Measurements from ENCODE around the gene ZSWIM1. TPM values are rescaled to one million over a fixed set of nuclear protein-coding genes. Genes with fewer than 3 reads are reported as not detected.

Gene ZSWIM1
- total RNA-seq, 2 donors from 2014 or later, result 9.8 to 13.8 TPM

GRCh38 chr20:45886590-45887345 is 5.7 kb downstream of the ZSWIM1 start:
- Histone ChIP-seq H3K27me3 (no peaks in the 10 kb centered on the region), H3K4me1 (peaks cover 0 to 29% of the 10 kb centered on the region in 2 donors), H3K27ac (no peak overlapping the region), H3K36me3 (peaks cover 9% of the 10 kb centered on the region), H3K9me3 (no peaks in the 10 kb centered on the region), H3K4me3 (no peak overlapping the region)
- TF ChIP-seq CTCF (IDR thresholded peaks at IDR 0.05), result no peak
- DNase-seq (ENCODE audit: low spot score), result no peak

- Histone ChIP-seq H3K27me3 (no peaks in the 10 kb centered on the region), H3K27ac (no peak within 1 kb of the TSS), H3K36me3 (peaks cover 9% of the 10 kb centered on the region), H3K4me1 (peaks cover 0 to 31% of the 10 kb centered on the region in 2 donors), H3K9me3 (no peaks in the 10 kb centered on the region), H3K4me3 (no peak within 1 kb of the TSS)
- no peak for TF ChIP-seq CTCF (IDR thresholded peaks at IDR 0.05)
- DNase-seq (ENCODE audit: low spot score), result no peak
Measured at GRCh38 chr20:45887346-45887715, 6.3 kb downstream of the ZSWIM1 start, which contains the start of gene SPATA25. TSS of gene SPATA25 (minus strand) at chr20:45887622. CDS start at chr20:45887590, 32 bp downstream.

GRCh38 chr20:45888681-45889080 is 7.7 kb downstream of the ZSWIM1 start:
- no peak for DNase-seq (ENCODE audit: low spot score)
- Histone ChIP-seq H3K4me3 (no peak overlapping the region), H3K4me1 (peaks cover 0 to 38% of the 10 kb centered on the region in 2 donors), H3K9me3 (no peaks in the 10 kb centered on the region), H3K27me3 (no peaks in the 10 kb centered on the region), H3K36me3 (peaks cover 12% of the 10 kb centered on the region), H3K27ac (no peak overlapping the region)
- no peak for TF ChIP-seq CTCF (IDR thresholded peaks at IDR 0.05)

DNA sequence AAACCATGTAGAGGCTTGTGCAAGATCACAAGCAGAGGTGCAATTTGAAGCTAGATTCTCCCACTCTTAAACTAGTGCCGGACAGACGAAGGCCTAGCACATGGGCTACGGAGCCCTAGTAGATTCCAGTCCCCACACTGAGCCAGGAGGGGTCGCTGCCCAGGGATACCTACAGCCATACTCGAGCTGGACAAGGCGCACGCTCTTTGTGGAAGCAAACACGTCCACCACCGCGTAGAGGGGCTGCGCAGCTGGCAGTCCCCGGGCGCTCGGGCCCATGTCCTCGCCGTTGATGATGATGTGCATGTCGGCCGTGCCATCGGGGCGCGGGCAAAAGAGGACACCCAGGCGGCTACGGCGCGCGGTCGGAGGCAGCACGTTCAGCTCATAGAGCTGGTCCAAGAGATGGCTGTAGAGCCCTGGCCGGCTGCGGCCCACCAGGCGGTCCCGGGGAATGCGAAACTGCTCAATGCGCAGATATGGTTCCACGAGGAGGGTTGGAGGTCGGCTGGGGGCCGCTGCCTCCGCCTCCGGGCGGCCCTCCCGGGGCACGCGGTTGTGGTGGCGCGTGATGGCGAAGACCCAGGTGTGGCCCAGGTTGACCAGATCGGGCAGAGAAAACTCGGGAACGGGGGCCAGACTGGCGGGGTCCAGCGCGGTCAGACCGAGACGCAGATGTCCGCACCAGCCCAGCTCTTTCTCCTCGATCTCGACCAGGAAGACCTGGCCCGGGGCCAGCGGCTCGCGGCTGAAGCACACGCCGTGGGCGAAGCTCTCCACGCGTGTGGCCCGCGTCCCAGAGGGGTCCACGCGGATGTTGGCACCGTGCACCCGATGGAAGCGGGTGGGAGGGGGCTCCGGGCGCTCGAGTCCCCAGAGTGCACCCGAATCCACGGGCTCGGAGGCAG is 9.3 kb downstream of the ZSWIM1 start:
- peaks cover 28% of the 10 kb centered on the region for H3K36me3 ChIP-seq
- peak overlapping the region; percentile 65 to 82 for H3K4me3 ChIP-seq
- DNase-seq (ENCODE audit: low spot score), result peak; percentile 91
- peak; percentile 49 to 77 for TF ChIP-seq CTCF (IDR thresholded peaks at IDR 0.05)
- H3K4me1 ChIP-seq, result peaks cover 0 to 28% of the 10 kb centered on the region in 2 donors
- no peaks in the 10 kb centered on the region for H3K27me3 ChIP-seq
- no peaks in the 10 kb centered on the region for H3K9me3 ChIP-seq
- peak overlapping the region; percentile 83 to 92 for H3K27ac ChIP-seq

GRCh38 chr20:45890985-45891983 is 10.3 kb downstream of the ZSWIM1 start, which contains the start of the genes CTSA and NEURL2:
TSS of gene CTSA (plus strand) at chr20:45891335. CDS start at chr20:45891569, 234 bp downstream.
TSS of gene NEURL2 (minus strand) at chr20:45891208. CDS start at chr20:45890991, 217 bp downstream.
- Histone ChIP-seq H3K9me3 (no peaks in the 10 kb centered on the region), H3K36me3 (peaks cover 36% of the 10 kb centered on the region), H3K27ac (peak within 1 kb of the TSS; percentile 83 to 92), H3K27me3 (no peaks in the 10 kb centered on the region), H3K4me1 (peaks cover 0 to 27% of the 10 kb centered on the region in 2 donors), H3K4me3 (peak within 1 kb of the TSS; percentile 65 to 82)
- no peak for TF ChIP-seq CTCF (IDR thresholded peaks at IDR 0.05)
- peak; percentile 97 for DNase-seq (ENCODE audit: low spot score)
